ENCODE data around the gene AHNAK2.

AHNAK2 gene

DNA sequence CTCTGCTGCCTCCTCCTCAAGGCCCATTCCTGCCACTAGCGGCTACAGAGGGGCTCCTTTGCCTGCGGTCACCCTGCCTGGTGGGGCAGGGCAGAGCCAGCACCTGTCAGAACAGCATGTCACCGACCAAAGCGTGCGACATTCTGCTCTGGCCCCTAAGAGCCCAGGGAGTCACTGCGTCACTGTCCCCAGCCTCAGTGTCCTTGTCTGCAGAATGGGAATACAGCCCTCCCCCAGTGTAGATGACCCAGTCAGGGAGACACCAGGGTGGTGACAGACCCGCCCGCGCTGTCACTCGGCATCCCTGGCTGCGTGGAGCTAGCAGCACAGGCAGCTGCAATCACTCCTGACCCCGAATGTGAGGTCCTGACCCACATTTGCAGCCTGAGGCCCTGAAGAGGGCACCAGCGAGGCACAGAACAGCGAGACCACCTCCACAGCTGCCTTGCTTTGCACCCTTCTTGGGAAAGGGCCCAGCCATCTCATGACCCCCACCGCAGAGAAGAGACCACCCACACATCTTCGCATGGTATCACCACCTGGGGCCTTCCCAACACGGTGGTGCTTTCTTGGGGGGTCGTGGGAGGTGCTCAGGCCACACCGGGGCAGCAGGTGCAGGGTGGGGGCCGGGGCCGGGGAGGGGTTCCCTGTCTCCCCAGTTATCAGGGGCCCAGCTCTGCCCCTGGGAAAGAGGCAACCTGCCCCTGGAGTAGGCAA is 2.5 kb downstream of the AHNAK2 start:
- TF ChIP-seq, protein P1, sequence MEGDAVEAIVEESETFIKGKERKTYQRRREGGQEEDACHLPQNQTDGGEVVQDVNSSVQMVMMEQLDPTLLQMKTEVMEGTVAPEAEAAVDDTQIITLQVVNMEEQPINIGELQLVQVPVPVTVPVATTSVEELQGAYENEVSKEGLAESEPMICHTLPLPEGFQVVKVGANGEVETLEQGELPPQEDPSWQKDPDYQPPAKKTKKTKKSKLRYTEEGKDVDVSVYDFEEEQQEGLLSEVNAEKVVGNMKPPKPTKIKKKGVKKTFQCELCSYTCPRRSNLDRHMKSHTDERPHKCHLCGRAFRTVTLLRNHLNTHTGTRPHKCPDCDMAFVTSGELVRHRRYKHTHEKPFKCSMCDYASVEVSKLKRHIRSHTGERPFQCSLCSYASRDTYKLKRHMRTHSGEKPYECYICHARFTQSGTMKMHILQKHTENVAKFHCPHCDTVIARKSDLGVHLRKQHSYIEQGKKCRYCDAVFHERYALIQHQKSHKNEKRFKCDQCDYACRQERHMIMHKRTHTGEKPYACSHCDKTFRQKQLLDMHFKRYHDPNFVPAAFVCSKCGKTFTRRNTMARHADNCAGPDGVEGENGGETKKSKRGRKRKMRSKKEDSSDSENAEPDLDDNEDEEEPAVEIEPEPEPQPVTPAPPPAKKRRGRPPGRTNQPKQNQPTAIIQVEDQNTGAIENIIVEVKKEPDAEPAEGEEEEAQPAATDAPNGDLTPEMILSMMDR (IDR thresholded peaks at IDR 0.05), result no peak
- Histone ChIP-seq H3K27me3 (peaks cover 58% of the 10 kb centered on the region), H3K36me3 (no peaks in the 10 kb centered on the region), H3K4me3 (ENCODE audit: low read depth in 1 of 2, low read length in 1 of 2) (no peak overlapping the region), H3K4me1 (ENCODE audit: control insufficient read depth in 1 of 2, insufficient read depth in 1 of 2, low read depth in 1 of 2, low read length in 1 of 2) (peaks cover 7 to 11% of the 10 kb centered on the region in 2 experiments), H3K9me3 (no peaks in the 10 kb centered on the region), H3K27ac (no peak overlapping the region)

GRCh38 chr14:104974665-104975390 is 3.3 kb downstream of the AHNAK2 start:
- Histone ChIP-seq H3K27me3 (peaks cover 50% of the 10 kb centered on the region), H3K27ac (no peak overlapping the region), H3K4me1 (ENCODE audit: control insufficient read depth in 1 of 2, insufficient read depth in 1 of 2, low read depth in 1 of 2, low read length in 1 of 2) (peaks cover 7 to 11% of the 10 kb centered on the region in 2 experiments), H3K9me3 (no peaks in the 10 kb centered on the region), H3K36me3 (no peaks in the 10 kb centered on the region), H3K4me3 (ENCODE audit: low read depth in 1 of 2, low read length in 1 of 2) (no peak overlapping the region)
- TF ChIP-seq, protein P1 (IDR thresholded peaks at IDR 0.05), result no peak

DNA sequence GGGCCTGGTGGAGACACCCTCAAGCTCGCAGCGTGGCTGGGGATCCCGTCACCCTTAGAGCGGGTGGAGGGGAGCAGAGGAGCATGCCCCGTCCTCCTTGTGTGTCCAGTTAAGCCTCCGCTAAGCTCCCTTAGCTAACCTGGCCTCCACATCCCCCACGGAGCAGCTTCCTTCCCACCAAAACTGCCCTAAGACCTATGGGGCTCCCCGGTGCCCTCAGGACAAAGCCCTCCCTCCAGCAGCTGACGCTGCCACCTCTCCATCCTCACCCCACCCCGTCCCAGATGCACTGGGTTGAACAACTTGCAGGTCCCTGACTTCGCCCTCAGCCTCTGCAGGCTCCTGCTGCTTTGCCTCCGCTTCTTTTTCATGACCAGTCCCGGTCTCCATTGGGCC is 4.0 kb downstream of the AHNAK2 start:
- H3K27me3 ChIP-seq, result peaks cover 50% of the 10 kb centered on the region
- H3K27ac ChIP-seq, result no peak overlapping the region
- H3K4me1 ChIP-seq (ENCODE audit: control insufficient read depth in 1 of 2, insufficient read depth in 1 of 2, low read depth in 1 of 2, low read length in 1 of 2), result peaks cover 7 to 11% of the 10 kb centered on the region in 2 experiments
- no peak overlapping the region for H3K4me3 ChIP-seq (ENCODE audit: low read depth in 1 of 2, low read length in 1 of 2)
- no peaks in the 10 kb centered on the region for H3K9me3 ChIP-seq
- H3K36me3 ChIP-seq, result no peaks in the 10 kb centered on the region
- TF ChIP-seq, protein P1 (IDR thresholded peaks at IDR 0.05), result no peak

DNA sequence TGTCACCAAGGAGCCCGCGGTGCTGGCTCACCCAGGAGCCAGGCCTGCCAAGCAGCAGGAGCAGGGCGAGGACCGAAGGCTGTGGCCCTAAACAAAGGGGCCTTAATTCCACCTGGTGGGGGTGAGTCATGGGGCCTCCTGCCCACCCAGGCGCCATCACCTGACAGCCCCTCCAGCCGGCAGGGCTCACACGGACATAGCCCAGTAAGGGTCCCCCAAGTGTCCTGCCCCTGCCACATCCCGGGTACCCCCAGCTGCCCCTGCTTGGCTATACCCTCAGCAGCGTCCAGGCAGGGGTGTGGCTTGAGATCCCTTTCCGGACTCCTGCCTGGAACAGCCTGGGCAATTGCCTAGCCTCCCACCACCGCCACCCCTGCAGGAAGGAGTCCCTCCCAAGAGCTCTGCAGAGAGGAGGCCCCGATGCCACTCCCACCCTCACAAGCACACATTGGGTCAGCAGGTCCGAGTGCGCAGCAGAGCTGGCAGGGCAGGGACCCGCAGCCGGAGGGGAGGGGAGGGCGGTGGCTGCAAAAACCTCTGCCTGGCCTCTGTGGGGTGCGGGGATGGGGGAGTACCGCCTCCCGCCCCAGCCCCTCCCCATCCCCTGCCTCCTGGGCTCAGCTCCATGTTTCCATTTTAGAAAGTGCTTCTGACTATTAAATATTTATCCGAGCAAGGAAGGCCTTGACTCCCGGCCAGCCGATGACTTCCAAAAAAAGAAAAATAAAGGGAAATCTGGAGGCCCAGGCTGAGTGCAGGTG is 4.6 kb downstream of the AHNAK2 start:
- H3K27ac ChIP-seq, result no peak overlapping the region
- TF ChIP-seq, protein P1 (IDR thresholded peaks at IDR 0.05), result no peak
- no peak overlapping the region for H3K4me3 ChIP-seq (ENCODE audit: low read depth in 1 of 2, low read length in 1 of 2)
- no peaks in the 10 kb centered on the region for H3K36me3 ChIP-seq
- no peaks in the 10 kb centered on the region for H3K9me3 ChIP-seq
- H3K4me1 ChIP-seq (ENCODE audit: control insufficient read depth in 1 of 2, insufficient read depth in 1 of 2, low read depth in 1 of 2, low read length in 1 of 2), result peaks cover 7 to 11% of the 10 kb centered on the region in 2 experiments
- H3K27me3 ChIP-seq, result peaks cover 50% of the 10 kb centered on the region

DNA sequence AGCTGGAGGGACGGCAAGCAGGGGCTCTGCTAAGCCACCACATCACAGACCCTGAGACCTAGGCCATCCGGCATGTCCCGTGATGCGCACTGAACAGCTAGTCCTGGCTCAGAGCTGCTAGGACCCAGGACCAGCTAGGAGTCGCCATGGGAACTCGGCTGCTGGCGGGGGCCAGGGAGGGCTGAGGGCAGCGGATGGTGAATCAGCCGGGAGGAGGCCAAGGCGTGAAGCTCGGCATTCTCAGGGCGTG is 5.1 kb downstream of the AHNAK2 start:
- no peaks in the 10 kb centered on the region for H3K36me3 ChIP-seq
- H3K4me3 ChIP-seq (ENCODE audit: low read depth in 1 of 2, low read length in 1 of 2), result no peak overlapping the region
- peaks cover 50% of the 10 kb centered on the region for H3K27me3 ChIP-seq
- TF ChIP-seq, protein P1 (IDR thresholded peaks at IDR 0.05), result no peak
- peaks cover 7 to 8% of the 10 kb centered on the region in 2 experiments for H3K4me1 ChIP-seq (ENCODE audit: control insufficient read depth in 1 of 2, insufficient read depth in 1 of 2, low read depth in 1 of 2, low read length in 1 of 2)
- H3K27ac ChIP-seq, result no peak overlapping the region
- H3K9me3 ChIP-seq, result no peaks in the 10 kb centered on the region
